ENCODE results near the gene UBE2E2.
"Not testable (repeated sequence)": the region's sequence is repeated elsewhere in the genome, so short reads cannot be mapped to it uniquely, and the experiment has no call there.

UBE2E2 gene

GRCh38 chr3:23320586-23321570, 117.8 kb downstream of the UBE2E2 start:
- Mint-ChIP-seq H3K4me1 (peaks cover 24 to 41% of the 10 kb centered on the region in 2 donors), H3K9me3 (peaks cover 4% of the 10 kb centered on the region in 2 donors), H3K36me3 (peaks cover 1 to 14% of the 10 kb centered on the region in 2 donors), H3K27me3 (no peaks in the 10 kb centered on the region), H3K4me3 (no peak overlapping the region), H3K27ac (no peak overlapping the region)
- ATAC-seq (replicated peaks) (no peak), DNase-seq (no peak)

GRCh38 chr3:23324745-23325144, 121.6 kb downstream of the UBE2E2 start:
- H3K27me3 Mint-ChIP-seq = no peaks in the 10 kb centered on the region
- no peaks in the 10 kb centered on the region for H3K9me3 Mint-ChIP-seq
- no peak overlapping the region for H3K4me3 Mint-ChIP-seq
- DNase-seq (no peak), ATAC-seq (replicated peaks) (peak; percentile 67 to 84)
- H3K4me1 Mint-ChIP-seq = peaks cover 20 to 26% of the 10 kb centered on the region in 2 donors
- no peak overlapping the region for H3K27ac Mint-ChIP-seq
- H3K36me3 Mint-ChIP-seq = peaks cover 1 to 3% of the 10 kb centered on the region in 2 donors

GRCh38 chr3:23325466-23326065, 122.4 kb downstream of the UBE2E2 start:
- peaks cover 15 to 20% of the 10 kb centered on the region in 2 donors for H3K4me1 Mint-ChIP-seq
- no peak overlapping the region for H3K27ac Mint-ChIP-seq
- no peaks in the 10 kb centered on the region for H3K9me3 Mint-ChIP-seq
- ATAC-seq (replicated peaks) (peak; percentile 69 to 84), DNase-seq (no peak)
- H3K36me3 Mint-ChIP-seq = peaks cover 1 to 3% of the 10 kb centered on the region in 2 donors
- no peaks in the 10 kb centered on the region for H3K27me3 Mint-ChIP-seq
- peak overlapping the region in 1 of 2 donors; percentile 6 for H3K4me3 Mint-ChIP-seq

DNA sequence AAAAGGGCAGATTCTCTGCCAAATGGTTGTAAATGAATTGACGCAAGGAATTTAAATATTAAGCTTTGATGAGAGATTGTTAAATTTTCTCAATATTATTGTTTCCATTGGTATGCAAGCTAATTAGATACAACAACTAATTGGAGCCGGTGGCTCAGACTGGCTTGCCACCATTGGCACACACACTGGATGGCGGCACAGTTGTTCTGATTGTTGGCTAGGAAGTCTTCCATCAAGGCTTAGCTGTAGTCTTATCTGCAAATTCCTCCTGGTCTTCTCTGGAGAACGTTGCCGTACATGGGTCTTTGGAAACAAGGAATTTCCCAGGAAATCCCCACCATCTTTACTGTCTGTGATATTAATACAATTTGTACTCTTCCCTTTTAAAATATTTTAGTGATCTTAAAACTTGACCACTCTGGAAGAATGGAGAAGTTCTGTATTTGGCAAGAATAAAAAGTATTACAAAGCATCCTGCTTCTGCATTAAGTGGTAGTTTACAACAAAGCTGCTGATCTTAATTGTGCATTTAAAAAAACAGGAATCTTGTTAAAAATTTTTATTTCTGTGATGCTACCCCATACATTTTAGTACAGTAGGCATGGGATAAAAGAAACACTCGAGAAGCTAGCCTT, 126.5 kb downstream of the UBE2E2 start:
- peaks cover 8 to 13% of the 10 kb centered on the region in 2 donors for H3K4me1 Mint-ChIP-seq
- no peak for ATAC-seq (replicated peaks)
- H3K4me3 Mint-ChIP-seq = no peak overlapping the region
- peaks cover 0 to 3% of the 10 kb centered on the region in 2 donors for H3K36me3 Mint-ChIP-seq
- no peaks in the 10 kb centered on the region for H3K27me3 Mint-ChIP-seq
- H3K27ac Mint-ChIP-seq = no peak overlapping the region
- DNase-seq = no peak
- no peaks in the 10 kb centered on the region for H3K9me3 Mint-ChIP-seq

DNA sequence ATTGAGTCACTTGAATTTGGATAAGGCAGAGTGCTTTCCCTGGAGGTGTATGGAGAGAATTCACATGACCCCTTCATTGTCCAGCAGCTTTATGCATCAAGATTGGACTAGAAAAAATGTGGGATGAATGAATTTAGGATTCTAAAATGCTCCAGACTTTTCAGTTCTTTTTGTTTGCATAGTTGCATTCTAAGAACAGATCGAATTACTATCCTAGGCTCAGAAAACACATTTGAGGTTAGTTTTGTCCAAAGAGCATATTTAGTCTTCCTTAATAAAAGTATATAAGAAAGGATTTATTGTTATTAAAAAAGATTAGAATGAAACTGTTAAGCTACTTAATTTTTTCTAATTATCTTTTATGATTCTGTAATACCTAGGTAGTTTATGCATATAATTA, 127.4 kb downstream of the UBE2E2 start:
- DNase-seq (no peak), ATAC-seq (replicated peaks) (no peak)
- H3K4me3 Mint-ChIP-seq = no peak overlapping the region
- peaks cover 0 to 3% of the 10 kb centered on the region in 2 donors for H3K36me3 Mint-ChIP-seq
- no peaks in the 10 kb centered on the region for H3K9me3 Mint-ChIP-seq
- no peaks in the 10 kb centered on the region for H3K27me3 Mint-ChIP-seq
- H3K4me1 Mint-ChIP-seq = peaks cover 7 to 9% of the 10 kb centered on the region in 2 donors
- no peak overlapping the region for H3K27ac Mint-ChIP-seq

DNA sequence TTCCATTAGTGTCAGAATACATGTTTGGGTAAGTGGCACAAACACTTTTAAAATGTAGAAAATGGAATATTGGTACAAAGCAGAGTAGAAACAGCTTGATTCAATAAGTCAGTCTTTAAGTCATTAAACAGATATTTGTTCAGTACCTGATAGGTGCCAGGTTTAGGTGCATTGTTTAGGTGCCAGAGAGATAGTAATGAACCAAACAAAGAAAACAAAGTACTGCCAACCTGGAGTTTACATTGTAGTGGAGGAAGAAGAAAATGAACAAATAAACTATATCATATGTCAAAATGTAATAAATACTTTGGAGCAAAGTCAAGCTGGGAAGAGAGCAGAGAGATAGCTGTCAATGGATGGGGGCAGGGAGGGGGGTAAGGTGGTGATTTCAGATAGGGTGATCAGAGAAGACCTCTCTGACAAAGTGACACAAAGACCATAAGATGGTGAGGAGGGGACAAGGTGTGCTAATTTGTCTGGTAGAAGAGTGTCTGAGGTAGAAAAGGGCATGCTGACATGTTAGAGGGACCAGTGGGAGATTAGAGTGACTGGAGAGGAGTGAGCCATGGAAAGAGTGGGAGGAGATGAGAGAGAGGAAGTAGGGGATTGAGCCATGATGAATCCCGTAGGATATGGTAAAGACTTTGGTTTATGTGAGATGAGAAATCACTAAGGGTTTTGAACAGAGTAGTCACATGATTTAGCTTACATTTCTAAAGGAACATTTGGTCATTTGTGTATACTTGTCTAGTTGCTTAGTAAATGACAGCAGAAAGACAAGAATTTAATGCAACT, 128.2 kb downstream of the UBE2E2 start:
- Mint-ChIP-seq H3K27ac (no peak overlapping the region), H3K27me3 (no peaks in the 10 kb centered on the region), H3K4me1 (peaks cover 5 to 6% of the 10 kb centered on the region in 2 donors), H3K36me3 (peaks cover 0 to 3% of the 10 kb centered on the region in 2 donors), H3K9me3 (no peaks in the 10 kb centered on the region), H3K4me3 (no peak overlapping the region)
- ATAC-seq (replicated peaks) (no peak), DNase-seq (no peak)

GRCh38 chr3:23333633-23334032, 130.5 kb downstream of the UBE2E2 start:
- ATAC-seq (replicated peaks) (no peak), DNase-seq (no peak)
- Mint-ChIP-seq H3K36me3 (no peaks in the 10 kb centered on the region), H3K27ac (no peak overlapping the region), H3K9me3 (no peaks in the 10 kb centered on the region), H3K4me3 (no peak overlapping the region), H3K27me3 (no peaks in the 10 kb centered on the region), H3K4me1 (peaks cover 14 to 21% of the 10 kb centered on the region in 2 donors)

DNA sequence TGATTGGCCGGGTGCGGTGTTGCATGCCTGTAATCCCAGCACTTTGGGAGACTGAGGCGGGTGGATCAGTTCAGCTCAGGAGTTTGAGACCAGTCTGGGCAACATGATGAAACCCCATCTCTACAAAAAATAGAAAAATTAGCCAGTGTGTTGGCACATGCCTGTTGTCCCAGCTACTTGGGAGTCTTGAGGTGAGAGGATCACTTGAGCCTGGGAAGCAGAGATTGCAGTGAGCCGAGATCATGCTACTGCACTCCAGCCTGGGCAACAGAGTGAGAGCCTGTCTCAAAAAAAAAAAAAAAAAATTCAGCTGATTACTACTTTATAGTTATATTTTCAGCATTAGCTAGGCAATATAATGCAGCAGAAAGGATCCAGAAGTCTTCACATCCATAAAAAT, 133.7 kb downstream of the UBE2E2 start:
- not testable (repeated sequence) for H3K27ac Mint-ChIP-seq

GRCh38 chr3:23341147-23341838, 138.2 kb downstream of the UBE2E2 start:
- Mint-ChIP-seq H3K9me3 (no peaks in the 10 kb centered on the region), H3K27me3 (no peaks in the 10 kb centered on the region), H3K27ac (peak overlapping the region; percentile 25), H3K36me3 (no peaks in the 10 kb centered on the region), H3K4me3 (peak overlapping the region; percentile 21 to 50), H3K4me1 (peaks cover 24 to 49% of the 10 kb centered on the region in 2 donors)
- peak; percentile 97 to 98 for ATAC-seq (replicated peaks)
- DNase-seq = no peak

More for the DNA sequence above, 133.7 kb downstream of the UBE2E2 start:
- H3K4me1 Mint-ChIP-seq = peaks cover 21 to 36% of the 10 kb centered on the region in 2 donors
- DNase-seq; H3K36me3 Mint-ChIP-seq; ATAC-seq (replicated peaks); H3K4me3 Mint-ChIP-seq; H3K9me3 Mint-ChIP-seq; H3K27me3 Mint-ChIP-seq: not testable (repeated sequence)

GRCh38 chr3:23342343-23342742, 139.2 kb downstream of the UBE2E2 start:
- no peaks in the 10 kb centered on the region for H3K9me3 Mint-ChIP-seq
- no peaks in the 10 kb centered on the region for H3K27me3 Mint-ChIP-seq
- no peak overlapping the region for H3K27ac Mint-ChIP-seq
- ATAC-seq (replicated peaks) = no peak
- H3K4me1 Mint-ChIP-seq = peaks cover 23 to 47% of the 10 kb centered on the region in 2 donors
- no peak overlapping the region for H3K4me3 Mint-ChIP-seq
- DNase-seq = no peak
- H3K36me3 Mint-ChIP-seq = peaks cover 0 to 6% of the 10 kb centered on the region in 2 donors

GRCh38 chr3:23343509-23343908, 140.4 kb downstream of the UBE2E2 start:
- Mint-ChIP-seq H3K27me3 (no peaks in the 10 kb centered on the region), H3K36me3 (peaks cover 0 to 6% of the 10 kb centered on the region in 2 donors), H3K4me3 (no peak overlapping the region), H3K27ac (no peak overlapping the region), H3K9me3 (no peaks in the 10 kb centered on the region), H3K4me1 (peaks cover 16 to 42% of the 10 kb centered on the region in 2 donors)
- DNase-seq (no peak), ATAC-seq (replicated peaks) (no peak)

DNA sequence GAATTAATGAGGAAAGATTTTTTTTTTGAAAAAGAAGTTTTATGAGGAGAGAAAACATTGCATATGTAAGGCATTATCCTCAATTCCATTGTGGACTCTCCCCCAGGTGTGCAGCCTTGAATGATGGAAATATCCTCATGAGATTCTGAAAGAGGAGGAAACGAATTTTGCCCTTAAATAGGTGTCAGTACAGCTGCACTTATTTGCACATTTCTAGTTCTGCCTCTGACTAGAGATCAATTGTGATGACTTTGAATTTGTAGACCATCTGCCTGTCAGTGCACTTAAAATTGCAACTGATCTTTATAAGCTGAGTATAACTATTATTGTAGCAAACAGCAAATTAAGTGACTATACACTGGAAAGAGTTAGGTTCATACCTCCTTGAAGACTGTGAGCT, 141.8 kb downstream of the UBE2E2 start:
- Mint-ChIP-seq H3K9me3 (no peaks in the 10 kb centered on the region), H3K27ac (no peak overlapping the region), H3K4me1 (peaks cover 14 to 37% of the 10 kb centered on the region in 2 donors), H3K4me3 (no peak overlapping the region), H3K27me3 (no peaks in the 10 kb centered on the region), H3K36me3 (peaks cover 0 to 14% of the 10 kb centered on the region in 2 donors)
- ATAC-seq (replicated peaks) (no peak), DNase-seq (no peak)

DNA sequence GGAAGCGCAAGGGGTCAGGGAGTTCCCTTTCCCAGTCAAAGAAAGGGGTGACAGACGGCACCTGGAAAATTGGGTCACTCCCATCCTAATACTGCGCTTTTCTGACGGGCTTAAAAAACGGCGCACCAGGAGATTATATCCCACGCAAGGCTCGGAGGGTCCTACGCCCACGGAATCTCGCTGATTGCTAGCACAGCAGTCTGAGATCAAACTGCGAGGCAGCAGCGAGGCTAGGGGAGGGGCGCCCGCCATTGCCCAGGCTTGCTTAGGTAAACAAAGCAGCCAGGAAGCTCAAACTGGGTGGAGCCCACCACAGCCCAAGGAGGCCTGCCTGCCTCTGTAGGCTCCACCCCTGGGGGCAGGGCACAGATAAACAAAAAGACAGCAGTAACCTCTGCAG, 146.3 kb downstream of the UBE2E2 start:
- not testable (repeated sequence) for ATAC-seq (replicated peaks); H3K27ac Mint-ChIP-seq; H3K27me3 Mint-ChIP-seq; H3K4me1 Mint-ChIP-seq; DNase-seq; H3K9me3 Mint-ChIP-seq; H3K4me3 Mint-ChIP-seq
- peaks cover 0 to 14% of the 10 kb centered on the region in 2 donors for H3K36me3 Mint-ChIP-seq

All from stimulated activated naive B cell treated with anti-CD40 and anti-IgM and Interleukin-4, amounts not matched to agents 10 μg/mL and 1 μg/mL and 100 μg/mL, for 72 hours (primary cell).